IMR-90 (cell line): ENCODE data around the gene PTPN21. TPM values are rescaled to one million over a fixed set of nuclear protein-coding genes. Genes with fewer than 3 reads are reported as not detected.
A peak's percentile ranks its signal among the peaks of the same experiment; 100 is the strongest.

Experiments
- ATAC-seq: fragments of 200-7000 bp; cut with Tn5 transposase; 2 replicates; pipeline ENCODE4 v1.9.1; 2020; ENCODE audit warnings: low read depth, mild to moderate bottlenecking, moderate library complexity
- BruUV-seq: library from RNA; stranded (reverse); fragments of 400-500 nt; replicated peaks from 2 replicates; lab custom pipeline; 2021; lab: Mats Ljungman, UMichigan
- CTCF ChIA-PET: fragments of 300-600 bp; formaldehyde crosslinking; extraction: SDS; loops from one replicate; lab custom pipeline; 2021; ENCODE audit warnings: antibody characterized with exemption; lab: Yijun Ruan, JAX
- POLR2A ChIA-PET: fragments of 300-600 bp; sonication (Branson Sonifier 250); formaldehyde crosslinking; loops from one replicate; lab custom pipeline; 2022; ENCODE audit warnings: antibody characterized with exemption; ENCODE audit not compliant: unreplicated experiment; lab: Charles Lee
- DNase-seq: peaks from one replicate; pipeline ENCODE4 v3.0.0; 2013
- H2AFZ ChIP-seq: replicated peaks from 2 replicates; pipeline ENCODE3; 2013; ENCODE audit warnings: low read length, mild to moderate bottlenecking; ENCODE audit not compliant: poor library complexity
- H2AK5ac ChIP-seq: 2 replicates; pipeline ENCODE4 v1.6.1; 2013; ENCODE audit warnings: low read depth, low read length, inconsistent platforms
- H2AK9ac ChIP-seq: replicated peaks from 2 replicates; pipeline ENCODE3; 2013; ENCODE audit warnings: mild to moderate bottlenecking, low read depth, low read length, moderate library complexity; ENCODE audit not compliant: poor library complexity
- H2BK120ac ChIP-seq: 2 replicates; pipeline ENCODE4 v1.6.1; 2013; ENCODE audit warnings: low read depth, low read length, inconsistent platforms
- H2BK15ac ChIP-seq: 3 replicates; pipeline ENCODE4 v1.6.1; 2013; ENCODE audit warnings: low read depth, low read length, inconsistent platforms
- H2BK20ac ChIP-seq: 2 replicates; pipeline ENCODE4 v1.6.1; 2013; ENCODE audit warnings: low read depth, mild to moderate bottlenecking, inconsistent platforms, low read length, moderate library complexity
- H2BK5ac ChIP-seq: 2 replicates; pipeline ENCODE4 v1.6.1; 2013; ENCODE audit warnings: mild to moderate bottlenecking, low read depth, low read length, inconsistent platforms; ENCODE audit not compliant: poor library complexity, severe bottlenecking
- H3K14ac ChIP-seq: replicated peaks from 2 replicates; pipeline ENCODE4 v1.6.1; 2013; ENCODE audit warnings: low read depth, low read length, inconsistent platforms
- H3K18ac ChIP-seq: 2 replicates; pipeline ENCODE4 v1.6.1; 2013; ENCODE audit warnings: low read depth, low read length, control low read depth
- H3K23ac ChIP-seq: 2 replicates; pipeline ENCODE4 v1.6.1; 2013; ENCODE audit warnings: low read depth, low read length, inconsistent platforms
- H3K27ac ChIP-seq: 2 replicates; pipeline ENCODE4 v1.5.1; 2013; ENCODE audit warnings: mild to moderate bottlenecking, control low read depth, low read length; ENCODE audit not compliant: insufficient read depth
- H3K27me3 ChIP-seq: 2 replicates; pipeline ENCODE4 v1.6.1; 2013; ENCODE audit warnings: low read length; ENCODE audit not compliant: control insufficient read depth, insufficient read depth
- H3K36me3 ChIP-seq: 2 replicates; pipeline ENCODE4 v1.6.1; 2013; ENCODE audit warnings: low read length, mixed read lengths; ENCODE audit not compliant: control insufficient read depth, insufficient read depth
- H3K4ac ChIP-seq: 2 replicates; pipeline ENCODE4 v1.6.1; 2013; ENCODE audit warnings: low read depth, low read length, inconsistent platforms
- H3K4me1 ChIP-seq: 2 replicates; pipeline ENCODE4 v1.6.1; 2013; ENCODE audit warnings: low read length, mixed read lengths; ENCODE audit not compliant: control insufficient read depth, insufficient read depth
- H3K4me2 ChIP-seq: 2 replicates; pipeline ENCODE4 v1.6.1; 2013; ENCODE audit warnings: low read depth, mild to moderate bottlenecking, control low read depth, low read length, moderate library complexity
- H3K4me3 ChIP-seq: 2 replicates; pipeline ENCODE4 v1.5.1; 2013; ENCODE audit warnings: low read depth, mild to moderate bottlenecking, control low read depth, low read length, moderate library complexity; ENCODE audit not compliant: insufficient read depth
- H3K56ac ChIP-seq: 2 replicates; pipeline ENCODE4 v1.6.1; 2013; ENCODE audit warnings: low read length, inconsistent platforms; ENCODE audit not compliant: insufficient read depth; ENCODE audit errors: extremely low read depth
- H3K79me1 ChIP-seq, 2 experiments: 2 replicates each; pipeline ENCODE4 v1.6.1; 2013; ENCODE audit warnings: low read length in 2 of 2, inconsistent platforms in 1 of 2, low read depth in 1 of 2
- H3K9ac ChIP-seq: 2 replicates; pipeline ENCODE4 v1.6.1; 2013; ENCODE audit warnings: low read depth, low read length, control low read depth
- H3K9me1 ChIP-seq: 2 replicates; pipeline ENCODE4 v1.6.1; 2013; ENCODE audit warnings: low read length, inconsistent platforms; ENCODE audit not compliant: insufficient read depth
- H3K9me3 ChIP-seq: 2 replicates; pipeline ENCODE4 v1.6.1; 2013; ENCODE audit warnings: low read length; ENCODE audit not compliant: control insufficient read depth, insufficient read depth
- H4K20me1 ChIP-seq: 2 replicates; pipeline ENCODE4 v1.6.1; 2013; ENCODE audit warnings: low read length, inconsistent platforms; ENCODE audit not compliant: insufficient read depth
- H4K5ac ChIP-seq: 2 replicates; pipeline ENCODE4 v1.6.1; 2013; ENCODE audit warnings: mild to moderate bottlenecking, low read depth, low read length, control low read depth
- H4K8ac ChIP-seq, 2 experiments: 2 replicates each; pipeline ENCODE4 v1.6.1; 2013; ENCODE audit warnings: low read depth in 2 of 2, low read length in 2 of 2, control low read depth in 1 of 2, inconsistent platforms in 1 of 2
- H4K91ac ChIP-seq: 2 replicates; pipeline ENCODE4 v1.6.1; 2013; ENCODE audit warnings: low read depth, low read length, inconsistent platforms; ENCODE audit not compliant: insufficient read depth
- CEBPB ChIP-seq: IDR thresholded peaks from 2 replicates; pipeline ENCODE4 v1.6.1; 2012; ENCODE audit warnings: low read depth, low read length, improper control_type of control experiment
- CHD1 ChIP-seq: IDR thresholded peaks from 2 replicates; pipeline ENCODE4 v1.6.1; 2012; ENCODE audit warnings: low read depth, low read length, improper control_type of control experiment
- FOS ChIP-seq: fragments of 150-350 bp; IDR thresholded peaks from 2 replicates; pipeline ENCODE4 v1.6.1; 2016; ENCODE audit warnings: low read depth, low read length
- MAFK ChIP-seq: IDR thresholded peaks from 2 replicates; pipeline ENCODE4 v1.6.1; 2012; ENCODE audit warnings: low read depth, low read length, improper control_type of control experiment
- POLR2A ChIP-seq: IDR thresholded peaks from 2 replicates; pipeline ENCODE4 v1.6.1; 2012; ENCODE audit warnings: mild to moderate bottlenecking, low read depth, low read length
- RAD21 ChIP-seq: IDR thresholded peaks from 2 replicates; pipeline ENCODE4 v1.6.1; 2012; ENCODE audit warnings: low read length, improper control_type of control experiment
- RCOR1 ChIP-seq: IDR thresholded peaks from 2 replicates; pipeline ENCODE4 v1.6.1; 2012; ENCODE audit warnings: mild to moderate bottlenecking, low read length, improper control_type of control experiment; ENCODE audit not compliant: insufficient replicate concordance
- USF2 ChIP-seq: fragments of 150-350 bp; IDR thresholded peaks from 2 replicates; pipeline ENCODE4 v1.6.1; 2017; ENCODE audit warnings: mild to moderate bottlenecking, antibody characterized with exemption, low read length, low read depth
- WGBS, 2 experiments: methylation state at CpG; one replicate each; pipeline versions ENCODE4 v1.1.5 to v1.1.7; 2013; ENCODE audit warnings: missing lambda C conversion rate in 2 of 2; ENCODE audit not compliant: insufficient read length in 1 of 2; ENCODE audit errors: extremely low coverage in 2 of 2; 5-methylcytosine and 5-hydroxymethylcytosine counted together
- dilution Hi-C: fragments of 300-500 bp; cut with HindIII; formaldehyde crosslinking; loops from one replicate; pipeline ENCODE4 v1.14.3; 2018; ENCODE audit warnings: low sequenced_read_pairs; ENCODE audit not compliant: unreplicated experiment
- in situ Hi-C: fragments of 300-500 bp; cut with MboI; formaldehyde crosslinking; loops from 3 replicates; pipeline ENCODE4 v1.14.3; 2019; ENCODE audit warnings: low sequenced_read_pairs, inconsistent platforms, mixed read lengths
- intact Hi-C: fragments of 100-400 bp; cut with micrococcal nuclease; formaldehyde crosslinking; loops from 2 replicates; pipeline ENCODE4 v1.10.0; 2022
- polyA plus RNA-seq, 3 experiments: library from polyadenylated mRNA; depleted of rRNA; stranded (reverse); fragments of >200 nt; gene quantifications; 2 replicates each; pipeline ENCODE4 v1.2.3, GENCODE V29; 2012; ENCODE audit warnings: low replicate concordance in 1 of 3
- total RNA-seq: library from RNA; depleted of rRNA; stranded (reverse); fragments of >200 nt; gene quantifications from 2 replicates; pipeline ENCODE4 v1.2.3, GENCODE V29; 2012

PTPN21 gene
- total and polyA plus RNA-seq, 2 of the 4 experiments (the other 2 are of a cell fraction): 10.4 to 10.7 TPM

- peak; percentile 41; the same call in 1 of the 2 replicates for ATAC-seq
Measured at GRCh38 chr14:88592031-88592430, 37.2 kb upstream of the PTPN21 start.

More at GRCh38 chr14:88592031-88592430, 37.2 kb upstream of the PTPN21 start:
- no peak overlapping the region for H3K23ac ChIP-seq
- TF ChIP-seq RAD21 (no peak), CEBPB (no peak), RCOR1 (no peak), USF2 (no peak), FOS (no peak), MAFK (no peak), CHD1 (no peak), POLR2A (no peak)
- intact Hi-C loops (no loop called here), dilution Hi-C loops (no loop called here), in situ Hi-C loops (no loop called here)
- H3K56ac ChIP-seq: no peak overlapping the region
- no peak overlapping the region for H2AK9ac ChIP-seq
- peak; percentile 64 for DNase-seq
- H4K91ac ChIP-seq: no peak overlapping the region
- no peak overlapping the region for H2BK15ac ChIP-seq
- ChIA-PET POLR2A (no interaction called here), CTCF (no interaction called here)
- no peak overlapping the region for H2AFZ ChIP-seq
- no peak overlapping the region for H4K5ac ChIP-seq
- H3K27ac ChIP-seq: no peak overlapping the region
- H3K9me3 ChIP-seq: no peaks in the 10 kb centered on the region
- no peaks in the 10 kb centered on the region for H4K20me1 ChIP-seq
- no peak overlapping the region for H2BK5ac ChIP-seq
- no peak overlapping the region for H3K14ac ChIP-seq
- no peak overlapping the region for H2AK5ac ChIP-seq
- peaks cover 7 to 24% of the 10 kb centered on the region in 2 experiments; a peak in 3 of 4 replicates for H3K79me1 ChIP-seq
- no peak overlapping the region for H2BK20ac ChIP-seq
- H3K36me3 ChIP-seq: peaks cover 16% of the 10 kb centered on the region
- H3K4me3 ChIP-seq: no peak overlapping the region
- no peak overlapping the region for H3K9ac ChIP-seq
- H3K27me3 ChIP-seq: no peaks in the 10 kb centered on the region
- peaks cover 7% of the 10 kb centered on the region for H3K4me1 ChIP-seq
- H3K4me2 ChIP-seq: no peak overlapping the region; the same call in 1 of the 2 replicates
- H3K9me1 ChIP-seq: no peaks in the 10 kb centered on the region
- no CpG with 5 or more reads among the region's 1 CpG for WGBS, 2 experiments
- BruUV-seq: no TSS peak
- no peak overlapping the region for H4K8ac ChIP-seq
- no peak overlapping the region for H3K4ac ChIP-seq
- H3K18ac ChIP-seq: no peak overlapping the region
- no peak overlapping the region for H2BK120ac ChIP-seq
